K562 (cell line): ENCODE data around the gene NEURL1B. TPM values are rescaled to one million over a fixed set of nuclear protein-coding genes. Genes with fewer than 3 reads are reported as not detected.
"Not testable (repeated sequence)": the region's sequence is repeated elsewhere in the genome, so short reads cannot be mapped to it uniquely, and the experiment has no call there.

Experiments used
- ATAC-seq: fragments of 200-7000 bp; cut with Tn5 transposase; 3 replicates; pipeline ENCODE4 v1.9.1; 2020; ENCODE audit warnings: moderate library complexity
- BruUV-seq: library from RNA; stranded (reverse); fragments of 400-500 nt; replicated peaks from 2 replicates; lab custom pipeline; 2021; lab: Mats Ljungman, UMichigan
- CTCF ChIA-PET: fragments of 300-600 bp; formaldehyde crosslinking; extraction: SDS; loops from one replicate; lab custom pipeline; 2021; ENCODE audit warnings: low intra/inter-chr PET ratio; lab: Yijun Ruan, JAX
- POLR2A ChIA-PET: fragments of 300-600, 350-650 bp; sonication (Branson Sonifier 250); formaldehyde crosslinking; extraction: SDS; loops from one replicate; lab custom pipeline; 2021; ENCODE audit warnings: antibody characterized with exemption, inconsistent platforms; lab: Yijun Ruan, JAX
- DNase-seq, 4 experiments: peaks; one replicate each; pipeline versions ENCODE4 v3.0.0 to v3.0.0-alpha.2; 2011 to 2018; ENCODE audit warnings: low spot score in 3 of 4, mixed read lengths in 3 of 4; ENCODE audit errors: extremely low read depth in 1 of 4
- FAIRE-seq: peaks from 2 replicates; lab custom pipeline; 2011; peaks lifted over from hg19 to GRCh38; lab: Jason Lieb, UNC
- H2AFZ ChIP-seq: 2 replicates; pipeline ENCODE4 v1.6.0; 2011; ENCODE audit warnings: low read depth, low read length, control low read depth, inconsistent platforms
- H3K27ac ChIP-seq: fragments of 200-600 bp; 3 replicates; pipeline ENCODE4 v1.8.0; 2011; ENCODE audit warnings: low read depth, mild to moderate bottlenecking, control low read depth, inconsistent platforms, low read length, moderate library complexity, mixed read lengths; ENCODE audit errors: extremely low read depth
- H3K27me3 ChIP-seq, 2 experiments: fragments of 300-600 bp in 1 of 2; 2 replicates in 1 of 2; 3 replicates in 1 of 2; pipeline versions ENCODE4 v1.6.0 to v1.8.0; 2011; ENCODE audit warnings: inconsistent platforms in 2 of 2, low read length in 2 of 2, mild to moderate bottlenecking in 1 of 2, mixed read lengths in 1 of 2, moderate library complexity in 1 of 2; ENCODE audit not compliant: control insufficient read depth in 2 of 2, insufficient read depth in 2 of 2
- H3K36me3 ChIP-seq: fragments of 300-600 bp; 3 replicates; pipeline ENCODE4 v1.8.0; 2011; ENCODE audit warnings: mild to moderate bottlenecking, low read length, inconsistent platforms; ENCODE audit not compliant: control insufficient read depth, insufficient read depth
- H3K4me1 ChIP-seq, 2 experiments: fragments of 200-600 bp in 1 of 2; replicated peaks in 1 of 2; 2 replicates in 1 of 2; 3 replicates in 1 of 2; pipeline versions ENCODE4 v1.5.1 to v1.8.0; 2011; ENCODE audit warnings: inconsistent platforms in 2 of 2, low read length in 2 of 2, mild to moderate bottlenecking in 1 of 2, mixed read lengths in 1 of 2, moderate library complexity in 1 of 2; ENCODE audit not compliant: control insufficient read depth in 2 of 2, insufficient read depth in 2 of 2
- H3K4me2 ChIP-seq: 2 replicates; pipeline ENCODE4 v1.6.1; 2011; ENCODE audit warnings: low read length, control low read depth, inconsistent platforms, mixed read lengths; ENCODE audit not compliant: insufficient read depth
- H3K4me3 ChIP-seq: fragments of 200-600 bp; sonication (generic), shearing (Covaris generic); 2 replicates; pipeline ENCODE4 v1.5.1; 2016; ENCODE audit warnings: control low read depth, inconsistent platforms
- H3K79me2 ChIP-seq: fragments of 200-600 bp; 3 replicates; pipeline ENCODE4 v1.8.0; 2011; ENCODE audit warnings: low read length, inconsistent platforms; ENCODE audit not compliant: control insufficient read depth, insufficient read depth
- H3K9ac ChIP-seq, 2 experiments: 2 replicates each; pipeline versions ENCODE4 v1.6.0 to v1.6.1; 2011; ENCODE audit warnings: low read depth in 2 of 2, low read length in 2 of 2, control low read depth in 1 of 2, inconsistent platforms in 1 of 2, mild to moderate bottlenecking in 1 of 2, mixed read lengths in 1 of 2; ENCODE audit not compliant: insufficient read depth in 1 of 2
- H3K9me1 ChIP-seq: one replicate; pipeline ENCODE4 v1.6.0; 2011; ENCODE audit warnings: inconsistent platforms, mild to moderate bottlenecking, low read length, moderate library complexity; ENCODE audit not compliant: control insufficient read depth, insufficient read depth
- H3K9me3 ChIP-seq: replicated peaks from 2 replicates; pipeline ENCODE4 v1.5.1; 2011; ENCODE audit warnings: low read depth, low read length, inconsistent platforms; ENCODE audit not compliant: control insufficient read depth, insufficient read depth
- H4K20me1 ChIP-seq: replicated peaks from 2 replicates; pipeline ENCODE4 v1.6.1; 2011; ENCODE audit warnings: low read length, inconsistent platforms, mixed read lengths; ENCODE audit not compliant: control insufficient read depth, insufficient read depth
- SPI1 ChIP-seq: IDR thresholded peaks from 2 replicates; pipeline ENCODE4 v1.6.1; 2011; ENCODE audit warnings: low read depth, low read length, control low read depth, borderline replicate concordance
- YY1 ChIP-seq, 3 experiments: IDR thresholded peaks; 2 replicates each; pipeline ENCODE4 v1.6.1; 2011; ENCODE audit warnings: low read length in 2 of 3, mild to moderate bottlenecking in 2 of 3, moderate library complexity in 2 of 3, borderline replicate concordance in 1 of 3, control low read depth in 1 of 3, low read depth in 1 of 3; ENCODE audit not compliant: insufficient read depth in 3 of 3, insufficient replicate concordance in 2 of 3, control insufficient read depth in 1 of 3, insufficient read length in 1 of 3; ENCODE audit errors: extremely low read depth in 1 of 3
- WGBS: fragments of 100-300 bp; shearing (Covaris generic); methylation state at CpG from one replicate; pipeline ENCODE4 v1.1.6; 2016; ENCODE audit warnings: low coverage, mixed read lengths; ENCODE audit not compliant: insufficient coverage; ENCODE audit errors: missing lambda C conversion rate; 5-methylcytosine and 5-hydroxymethylcytosine counted together
- in situ Hi-C: fragments of 300-500 bp; cut with MboI; formaldehyde crosslinking; loops from 4 replicates; pipeline ENCODE4 v1.15.0; 2018; ENCODE audit warnings: inconsistent platforms, mixed read lengths
- intact Hi-C: fragments of 100-400 bp; cut with micrococcal nuclease; formaldehyde crosslinking; loops from 2 replicates; pipeline ENCODE4 v1.14.2; 2022
- polyA plus RNA-seq, 8 experiments: library from polyadenylated mRNA; depleted of rRNA in 4 of 8; stranded (reverse) in 5 of 8; unstranded in 3 of 8; fragments of >200 nt; fragmentation: Nextera tagmentation in 2 of 8; fragmentation: Illumina TruSeq in 1 of 8; extraction: Ambion mirVana in 2 of 8; extraction: Trizol in 1 of 8; gene quantifications; 2 replicates each; pipeline versions ENCODE4 v1.2.1 to v1.2.3, GENCODE V29; 2011 to 2014; ENCODE audit warnings: inconsistent platforms in 1 of 8, missing spikeins in 1 of 8
- total RNA-seq, 7 experiments: library from RNA; depleted of rRNA in 6 of 7; stranded (reverse); fragments of >200 nt in 6 of 7; fragmentation: Illumina TruSeq in 2 of 7; extraction: Trizol in 2 of 7; gene quantifications; 2 replicates each; pipeline versions ENCODE4 v1.2.1 to v1.2.3, GENCODE V29; 2011 to 2021; ENCODE audit warnings: low replicate concordance in 1 of 7

NEURL1B gene
- total and polyA plus RNA-seq, 9 of the 15 experiments (the other 6 are each of a cell fraction or from before 2014, with no cell fraction given): 0.04 TPM; not detected in 8

GRCh38 chr5:172648755-172649154 lies 7.7 kb downstream of the NEURL1B start:
- no TSS peak for BruUV-seq
- no peak for ATAC-seq

GRCh38 chr5:172656496-172656895 lies 15.4 kb downstream of the NEURL1B start:
- H3K9me1 ChIP-seq, H3K4me3 ChIP-seq, H3K36me3 ChIP-seq, intact Hi-C loops, H3K9me3 ChIP-seq, DNase-seq, H3K27ac ChIP-seq, FAIRE-seq, H3K4me1 ChIP-seq, ATAC-seq, H2AFZ ChIP-seq, H4K20me1 ChIP-seq, in situ Hi-C loops, H3K4me2 ChIP-seq, CTCF ChIA-PET, BruUV-seq, H3K79me2 ChIP-seq, H3K9ac ChIP-seq: not testable (repeated sequence)
- WGBS: 46% methylated on average over 12 of the region's 13 CpGs
- POLR2A ChIA-PET: interaction anchor here (0.6 to 0.7 kb wide), 2 partner anchors 10 to 163 kb away, joined by 3 read pairs; no protein-coding TSS in a partner anchor
- H3K27me3 ChIP-seq: peaks cover 29 to 48% of the 10 kb centered on the region in 2 experiments

More at GRCh38 chr5:172648755-172649154, 7.7 kb downstream of the NEURL1B start:
- H3K9me1 ChIP-seq: no peaks in the 10 kb centered on the region
- no peak overlapping the region for H3K27ac ChIP-seq
- no peaks in the 10 kb centered on the region for H3K36me3 ChIP-seq
- H3K4me3 ChIP-seq: no peak overlapping the region
- in situ Hi-C loops: no loop called here
- intact Hi-C loops: loop anchor here (10.0 kb wide), 1 partner anchor 46 kb away; no protein-coding TSS in a partner anchor
- H3K4me2 ChIP-seq: no peak overlapping the region
- ChIA-PET CTCF (interaction anchor here (1.0 kb wide), 1 partner anchor 170 kb away, joined by 4 read pairs; no protein-coding TSS in a partner anchor), POLR2A (no interaction called here)
- H3K27me3 ChIP-seq: peaks cover 23 to 70% of the 10 kb centered on the region in 2 experiments
- H3K79me2 ChIP-seq: no peaks in the 10 kb centered on the region
- no peaks in the 10 kb centered on the region for H3K9me3 ChIP-seq
- no peak for TF ChIP-seq YY1 (IDR thresholded peaks at IDR 0.05; ENCODE audit: borderline replicate concordance in 1 of 3, control insufficient read depth in 1 of 3, extremely low read depth in 1 of 3, insufficient read depth in 3 of 3, insufficient read length in 1 of 3, insufficient replicate concordance in 2 of 3, low read depth in 1 of 3, low read length in 2 of 3)
- TF ChIP-seq SPI1: peak; percentile 31; the same call in 1 of the 2 replicates
- H2AFZ ChIP-seq: no peak overlapping the region
- no peak overlapping the region for H3K9ac ChIP-seq
- DNase-seq: no peak
- 3% methylated on average over 3 of the region's 3 CpGs for WGBS
- no peak for FAIRE-seq
- no peaks in the 10 kb centered on the region for H4K20me1 ChIP-seq
- no peaks in the 10 kb centered on the region for H3K4me1 ChIP-seq
